Astrocyte (in vitro differentiated cells and primary cell): ENCODE measurements around the gene FHIP2A.

Source experiments
- EZH2 ChIP-seq: IDR thresholded peaks from 2 replicates; pipeline ENCODE4 v1.6.1; 2012; ENCODE audit warnings: mild to moderate bottlenecking, low read length, inconsistent platforms; ENCODE audit not compliant: insufficient read depth
- TF ChIP-seq, protein P1 (sequence below): IDR thresholded peaks from 2 replicates; pipeline ENCODE4 v1.5.1; 2011; ENCODE audit warnings: low read depth, mild to moderate bottlenecking, inconsistent platforms, low read length, moderate library complexity; ENCODE audit not compliant: insufficient read depth

DNA sequence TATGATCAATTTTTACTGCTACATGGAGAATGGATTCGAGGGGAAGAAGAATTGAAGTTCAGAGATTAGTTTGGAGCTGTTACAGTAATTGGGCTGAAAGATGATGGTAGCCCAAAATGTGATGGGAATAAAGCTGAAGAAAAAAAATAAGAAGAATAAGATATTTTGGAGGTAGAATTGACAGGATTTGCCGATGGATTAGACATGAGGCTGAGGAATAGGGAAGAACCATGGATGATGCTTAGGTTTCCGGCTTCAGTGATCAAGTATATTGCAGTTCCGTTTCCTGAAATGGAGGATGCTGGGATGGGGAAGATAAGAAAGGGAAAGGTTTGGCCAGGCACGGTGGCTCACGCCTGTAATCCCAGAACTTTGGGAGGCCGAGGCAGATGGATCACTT lies 38.9 kb upstream of the FHIP2A start:
- TF ChIP-seq, protein P1, sequence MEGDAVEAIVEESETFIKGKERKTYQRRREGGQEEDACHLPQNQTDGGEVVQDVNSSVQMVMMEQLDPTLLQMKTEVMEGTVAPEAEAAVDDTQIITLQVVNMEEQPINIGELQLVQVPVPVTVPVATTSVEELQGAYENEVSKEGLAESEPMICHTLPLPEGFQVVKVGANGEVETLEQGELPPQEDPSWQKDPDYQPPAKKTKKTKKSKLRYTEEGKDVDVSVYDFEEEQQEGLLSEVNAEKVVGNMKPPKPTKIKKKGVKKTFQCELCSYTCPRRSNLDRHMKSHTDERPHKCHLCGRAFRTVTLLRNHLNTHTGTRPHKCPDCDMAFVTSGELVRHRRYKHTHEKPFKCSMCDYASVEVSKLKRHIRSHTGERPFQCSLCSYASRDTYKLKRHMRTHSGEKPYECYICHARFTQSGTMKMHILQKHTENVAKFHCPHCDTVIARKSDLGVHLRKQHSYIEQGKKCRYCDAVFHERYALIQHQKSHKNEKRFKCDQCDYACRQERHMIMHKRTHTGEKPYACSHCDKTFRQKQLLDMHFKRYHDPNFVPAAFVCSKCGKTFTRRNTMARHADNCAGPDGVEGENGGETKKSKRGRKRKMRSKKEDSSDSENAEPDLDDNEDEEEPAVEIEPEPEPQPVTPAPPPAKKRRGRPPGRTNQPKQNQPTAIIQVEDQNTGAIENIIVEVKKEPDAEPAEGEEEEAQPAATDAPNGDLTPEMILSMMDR = no peak
- no peak for TF ChIP-seq EZH2
